ENCODE measurements around the gene MAP3K14.

The MAP3K14 gene

GRCh38 chr17:45339646-45340605, 23.1 kb upstream of the MAP3K14 start:
- TF ChIP-seq CTCF (IDR thresholded peaks at IDR 0.05; ENCODE audit: low read depth, low read length): no peak
- DNase-seq (ENCODE audit: low read depth, low spot score): no peak
- H3K4me3 ChIP-seq (ENCODE audit: low read depth, low read length): no peak overlapping the region
- in situ Hi-C loops (cut with HindIII; ENCODE audit: low sequenced_read_pairs): no loop called here

GRCh38 chr17:45338996-45339535, 22.2 kb upstream of the MAP3K14 start:
- TF ChIP-seq CTCF (IDR thresholded peaks at IDR 0.05; ENCODE audit: low read depth, low read length): no peak
- no peak for DNase-seq (ENCODE audit: low read depth, low spot score)
- no peak overlapping the region for H3K4me3 ChIP-seq (ENCODE audit: low read depth, low read length)
- in situ Hi-C loops (cut with HindIII; ENCODE audit: low sequenced_read_pairs): no loop called here

GRCh38 chr17:45338023-45338781, 21.4 kb upstream of the MAP3K14 start:
- DNase-seq (ENCODE audit: low read depth, low spot score): no peak
- no peak overlapping the region for H3K4me3 ChIP-seq (ENCODE audit: low read depth, low read length)
- TF ChIP-seq CTCF (IDR thresholded peaks at IDR 0.05; ENCODE audit: low read depth, low read length): no peak
- in situ Hi-C loops (cut with HindIII; ENCODE audit: low sequenced_read_pairs): no loop called here

- in situ Hi-C loops (cut with HindIII; ENCODE audit: low sequenced_read_pairs): no loop called here
- TF ChIP-seq CTCF (IDR thresholded peaks at IDR 0.05; ENCODE audit: low read depth, low read length): no peak
- no peak overlapping the region for H3K4me3 ChIP-seq (ENCODE audit: low read depth, low read length)
- no peak for DNase-seq (ENCODE audit: low read depth, low spot score)
Observed at GRCh38 chr17:45336390-45337182, 19.8 kb upstream of the MAP3K14 start.

GRCh38 chr17:45335721-45336120, 18.9 kb upstream of the MAP3K14 start:
- H3K4me3 ChIP-seq (ENCODE audit: low read depth, low read length): no peak overlapping the region
- no peak for TF ChIP-seq CTCF (IDR thresholded peaks at IDR 0.05; ENCODE audit: low read depth, low read length)
- in situ Hi-C loops (cut with HindIII; ENCODE audit: low sequenced_read_pairs): no loop called here
- no peak for DNase-seq (ENCODE audit: low read depth, low spot score)
